Suprapubic skin (tissue), 4 donors: Measurements from ENCODE around the gene JOSD2.

Source experiments
- EP300 ChIP-seq: sonication (generic); formaldehyde crosslinking; IDR thresholded peaks from one replicate; pipeline ENCODE4 v1.6.1; 2017; ENCODE audit warnings: antibody characterized with exemption
- POLR2A ChIP-seq, 2 donors: fragments of 450-650 bp; IDR thresholded peaks; one replicate each; pipeline ENCODE4 v1.6.1; 2017; ENCODE audit warnings: antibody characterized with exemption in 2 of 2, mild to moderate bottlenecking in 2 of 2, moderate library complexity in 2 of 2
- POLR2AphosphoS5 ChIP-seq, 3 donors: sonication (generic); formaldehyde crosslinking; IDR thresholded peaks; one replicate each; pipeline ENCODE4 v1.6.1; 2017; ENCODE audit warnings: antibody characterized with exemption in 3 of 3
- TF ChIP-seq, protein P1 (sequence below), 2 donors: fragments of 200-600 bp in 1 of 2; fragments of 450-650 bp in 1 of 2; sonication (generic) in 1 of 2; IDR thresholded peaks; one replicate each; pipeline ENCODE4 v1.5.1; 2016 to 2019; ENCODE audit warnings: antibody characterized with exemption in 2 of 2, mild to moderate bottlenecking in 1 of 2, moderate library complexity in 1 of 2

DNA sequence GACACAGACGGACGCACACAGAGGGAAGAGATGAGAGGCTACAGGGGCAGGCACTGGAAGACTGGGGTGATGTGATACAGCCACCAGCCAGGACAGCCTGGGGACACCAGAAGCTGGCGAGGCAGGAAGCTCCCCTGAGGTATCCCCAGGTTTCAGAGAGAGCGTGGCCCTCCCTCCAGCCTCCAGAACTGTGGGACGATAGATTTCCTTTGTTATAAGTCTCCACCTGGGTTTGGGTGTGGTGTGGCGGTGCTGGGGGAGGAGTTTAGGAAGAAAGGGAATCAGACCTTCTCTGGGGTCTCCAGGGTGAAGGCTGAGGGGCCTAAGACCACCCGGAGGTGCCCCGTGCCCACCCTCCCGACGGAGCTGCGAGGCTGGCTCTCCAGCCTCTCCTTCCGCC, 5.5 kb upstream of the JOSD2 start:
- TF ChIP-seq, protein P1, sequence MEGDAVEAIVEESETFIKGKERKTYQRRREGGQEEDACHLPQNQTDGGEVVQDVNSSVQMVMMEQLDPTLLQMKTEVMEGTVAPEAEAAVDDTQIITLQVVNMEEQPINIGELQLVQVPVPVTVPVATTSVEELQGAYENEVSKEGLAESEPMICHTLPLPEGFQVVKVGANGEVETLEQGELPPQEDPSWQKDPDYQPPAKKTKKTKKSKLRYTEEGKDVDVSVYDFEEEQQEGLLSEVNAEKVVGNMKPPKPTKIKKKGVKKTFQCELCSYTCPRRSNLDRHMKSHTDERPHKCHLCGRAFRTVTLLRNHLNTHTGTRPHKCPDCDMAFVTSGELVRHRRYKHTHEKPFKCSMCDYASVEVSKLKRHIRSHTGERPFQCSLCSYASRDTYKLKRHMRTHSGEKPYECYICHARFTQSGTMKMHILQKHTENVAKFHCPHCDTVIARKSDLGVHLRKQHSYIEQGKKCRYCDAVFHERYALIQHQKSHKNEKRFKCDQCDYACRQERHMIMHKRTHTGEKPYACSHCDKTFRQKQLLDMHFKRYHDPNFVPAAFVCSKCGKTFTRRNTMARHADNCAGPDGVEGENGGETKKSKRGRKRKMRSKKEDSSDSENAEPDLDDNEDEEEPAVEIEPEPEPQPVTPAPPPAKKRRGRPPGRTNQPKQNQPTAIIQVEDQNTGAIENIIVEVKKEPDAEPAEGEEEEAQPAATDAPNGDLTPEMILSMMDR (IDR thresholded peaks at IDR 0.05): no peak
- no peak for TF ChIP-seq POLR2A (IDR thresholded peaks at IDR 0.05)
- TF ChIP-seq EP300: no peak
- no peak for TF ChIP-seq POLR2AphosphoS5 (IDR thresholded peaks at IDR 0.05)
